Cardiac muscle cell (in vitro differentiated cells and primary cell): ENCODE measurements around the gene KCNMB1. TPM values are rescaled to one million over a fixed set of nuclear protein-coding genes. Genes with fewer than 3 reads are reported as not detected.

Source experiments
- DNase-seq, 2 donors: peaks; one replicate each; pipeline versions ENCODE4 v3.0.0 to v3.0.0-alpha.2; 2010 to 2017; ENCODE audit warnings: low read depth in 1 of 2, low spot score in 1 of 2
- H3K27ac ChIP-seq: fragments of 200-600 bp; sonication (generic); 2 replicates; pipeline ENCODE4 v1.5.1; 2016
- H3K27me3 ChIP-seq: fragments of 200-600 bp; sonication (generic); 2 replicates; pipeline ENCODE4 v1.6.0; 2016; ENCODE audit warnings: control low read depth
- H3K36me3 ChIP-seq: fragments of 200-600 bp; sonication (generic); 2 replicates; pipeline ENCODE4 v1.5.1; 2016; ENCODE audit warnings: control low read depth
- H3K4me1 ChIP-seq: fragments of 200-600 bp; sonication (generic); 2 replicates; pipeline ENCODE4 v1.8.1; 2017; ENCODE audit warnings: low read depth, mild to moderate bottlenecking, mixed run types
- H3K4me3 ChIP-seq: fragments of 200-600 bp; sonication (generic); 2 replicates; pipeline ENCODE4 v1.5.1; 2016; ENCODE audit warnings: mild to moderate bottlenecking
- H3K9me3 ChIP-seq: fragments of 200-600 bp; sonication (generic); 2 replicates; pipeline ENCODE4 v1.5.1; 2017; ENCODE audit warnings: low read depth, mild to moderate bottlenecking, control low read depth
- CTCF ChIP-seq: IDR thresholded peaks from 2 replicates; pipeline ENCODE4 v1.5.1; 2012; ENCODE audit warnings: low read depth, mild to moderate bottlenecking, low read length
- polyA plus RNA-seq: library from polyadenylated mRNA; unstranded; fragments of >200 nt; fragmentation: Nextera tagmentation; extraction: Ambion mirVana; gene quantifications from 2 replicates; pipeline ENCODE4 v1.2.1, GENCODE V29; 2016
- total RNA-seq: library from RNA; depleted of rRNA; stranded (reverse); fragments of >200 nt; gene quantifications from 2 replicates; pipeline ENCODE4 v1.2.3, GENCODE V29; 2016

KCNMB1 gene
- total and polyA plus RNA-seq, 2 experiments from 2014 or later, result 1.9 to 3.9 TPM

DNA sequence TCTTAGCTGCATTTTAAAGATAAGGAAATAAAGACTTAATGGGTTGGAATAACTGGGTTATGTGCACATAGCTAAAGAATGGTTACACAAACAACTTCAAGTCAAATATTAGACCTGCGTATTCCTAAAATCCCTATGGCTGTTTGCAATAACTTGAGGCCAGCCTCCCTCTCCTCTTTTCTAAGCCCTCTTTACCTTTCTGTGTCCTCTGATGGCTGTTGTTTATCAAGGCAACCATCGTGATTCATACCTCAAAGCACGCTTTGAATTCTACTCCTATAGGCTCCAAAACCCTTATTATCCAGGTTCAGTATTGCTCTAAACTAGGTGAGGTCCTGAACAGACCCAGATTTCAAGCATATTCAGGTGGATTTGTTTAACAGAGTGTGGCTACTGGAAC, 46.0 kb downstream of the KCNMB1 start:
- no peak for TF ChIP-seq CTCF
- H3K36me3 ChIP-seq, result no peaks in the 10 kb centered on the region

GRCh38 chr5:170342153-170342725, 46.9 kb downstream of the KCNMB1 start:
- Histone ChIP-seq H3K27me3 (no peaks in the 10 kb centered on the region), H3K27ac (no peak overlapping the region), H3K4me1 (peaks cover 3% of the 10 kb centered on the region), H3K4me3 (no peak overlapping the region), H3K9me3 (no peaks in the 10 kb centered on the region), H3K36me3 (no peaks in the 10 kb centered on the region)
- no peak for DNase-seq
- TF ChIP-seq CTCF, result no peak

More for the DNA sequence above, 46.0 kb downstream of the KCNMB1 start:
- Histone ChIP-seq H3K4me1 (peaks cover 3% of the 10 kb centered on the region), H3K4me3 (no peak overlapping the region), H3K27ac (no peak overlapping the region), H3K9me3 (no peaks in the 10 kb centered on the region), H3K27me3 (no peaks in the 10 kb centered on the region)
- no peak for DNase-seq

DNA sequence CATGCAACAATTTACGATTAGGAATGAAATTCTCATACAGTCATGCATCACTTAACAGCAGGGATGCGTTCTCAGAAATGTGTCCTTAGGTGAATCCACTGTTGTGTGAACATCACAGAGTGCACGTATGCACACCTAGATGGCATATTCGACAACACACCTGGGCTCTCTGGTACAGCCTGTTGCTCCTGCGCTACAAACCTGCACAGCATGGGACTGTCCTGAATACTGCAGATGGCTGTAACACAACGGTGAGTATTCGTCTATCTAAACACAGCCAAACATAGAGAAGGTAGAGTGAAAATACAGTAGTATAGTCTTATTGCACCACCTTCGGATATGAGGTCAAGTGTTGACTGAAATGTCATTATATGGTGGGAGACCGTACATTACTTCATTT, 47.6 kb downstream of the KCNMB1 start:
- DNase-seq, result no peak
- Histone ChIP-seq H3K27ac (no peak overlapping the region), H3K4me3 (no peak overlapping the region), H3K4me1 (peaks cover 3% of the 10 kb centered on the region), H3K36me3 (no peaks in the 10 kb centered on the region), H3K27me3 (no peaks in the 10 kb centered on the region), H3K9me3 (no peaks in the 10 kb centered on the region)
- no peak for TF ChIP-seq CTCF

DNA sequence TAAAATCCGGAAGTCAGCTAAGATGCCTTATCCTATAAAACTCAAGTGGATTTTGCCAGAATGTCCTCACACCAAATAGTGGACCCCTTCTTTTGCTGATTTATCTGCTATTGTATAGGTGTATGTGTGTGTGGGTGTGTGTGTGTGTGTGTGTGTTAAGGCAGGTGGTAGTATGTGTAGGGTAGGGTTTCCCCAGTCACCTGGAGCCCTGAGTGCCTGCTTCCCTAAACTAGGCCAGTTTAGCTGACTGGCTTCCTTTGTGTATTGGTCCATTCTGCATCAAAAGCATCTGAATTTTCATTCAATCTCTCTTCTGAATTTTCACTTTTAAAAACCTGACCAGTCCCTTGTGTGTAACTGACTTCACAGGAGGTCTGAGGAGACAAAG, 49.4 kb downstream of the KCNMB1 start:
- no peak for DNase-seq
- no peaks in the 10 kb centered on the region for H3K9me3 ChIP-seq
- TF ChIP-seq CTCF, result no peak
- no peak overlapping the region for H3K27ac ChIP-seq
- H3K4me1 ChIP-seq, result peaks cover 3% of the 10 kb centered on the region
- H3K4me3 ChIP-seq, result no peak overlapping the region
- no peaks in the 10 kb centered on the region for H3K27me3 ChIP-seq
- no peaks in the 10 kb centered on the region for H3K36me3 ChIP-seq

- no peaks in the 10 kb centered on the region for H3K36me3 ChIP-seq
- no peak for DNase-seq
- no peaks in the 10 kb centered on the region for H3K9me3 ChIP-seq
- TF ChIP-seq CTCF, result peak; percentile 28
- no peak overlapping the region for H3K4me3 ChIP-seq
- no peak overlapping the region for H3K27ac ChIP-seq
- H3K27me3 ChIP-seq, result no peaks in the 10 kb centered on the region
- peaks cover 3% of the 10 kb centered on the region for H3K4me1 ChIP-seq
Measured at GRCh38 chr5:170338933-170339779, 50.0 kb downstream of the KCNMB1 start.
